Mucosa of gallbladder (tissue), 1 donor: ENCODE results near the gene RBPMS2. TPM values are rescaled to one million over a fixed set of nuclear protein-coding genes. Genes with fewer than 3 reads are reported as not detected.
"Not testable (repeated sequence)": the region's sequence is repeated elsewhere in the genome, so short reads cannot be mapped to it uniquely, and the experiment has no call there.

Source experiments
- DNase-seq: peaks from one replicate; pipeline ENCODE4 v3.0.0-alpha.2; 2020; ENCODE audit warnings: low spot score
- total RNA-seq: library from RNA; stranded (reverse); gene quantifications from one replicate; pipeline ENCODE4 v1.2.1, GENCODE V29; 2021
- donor health status: DM: no; HTN: no; CAD: no.

RBPMS2 gene
- total RNA-seq, 1 donor from 2014 or later: 41.3 TPM

- DNase-seq: no peak
Observed at GRCh38 chr15:64753480-64754185, 21.8 kb downstream of the RBPMS2 start.

GRCh38 chr15:64751464-64751863, 23.9 kb downstream of the RBPMS2 start:
- DNase-seq: no peak

- DNase-seq: no peak
Observed at GRCh38 chr15:64749999-64750657, 25.3 kb downstream of the RBPMS2 start.

- DNase-seq: no peak
Observed at GRCh38 chr15:64749167-64749566, 26.2 kb downstream of the RBPMS2 start.

GRCh38 chr15:64748251-64748650, 27.1 kb downstream of the RBPMS2 start:
- no peak for DNase-seq

- DNase-seq: no peak
Observed at GRCh38 chr15:64747578-64747977, 27.8 kb downstream of the RBPMS2 start.

GRCh38 chr15:64746921-64747320, 28.5 kb downstream of the RBPMS2 start:
- DNase-seq: no peak

GRCh38 chr15:64746356-64746755, 29.0 kb downstream of the RBPMS2 start:
- no peak for DNase-seq

GRCh38 chr15:64743691-64744090, 31.7 kb downstream of the RBPMS2 start:
- DNase-seq: no peak

- no peak for DNase-seq
Observed at GRCh38 chr15:64742921-64743320, 32.5 kb downstream of the RBPMS2 start.

GRCh38 chr15:64742385-64742784, 33.0 kb downstream of the RBPMS2 start:
- DNase-seq: no peak

GRCh38 chr15:64741708-64742107, 33.7 kb downstream of the RBPMS2 start:
- not testable (repeated sequence) for DNase-seq

- DNase-seq: peak; percentile 52
Observed at GRCh38 chr15:64740311-64741170, 34.8 kb downstream of the RBPMS2 start.

GRCh38 chr15:64739577-64740143, 35.7 kb downstream of the RBPMS2 start:
- DNase-seq: no peak

- DNase-seq: no peak
Observed at GRCh38 chr15:64739156-64739555, 36.2 kb downstream of the RBPMS2 start.

- DNase-seq: no peak
Observed at GRCh38 chr15:64738226-64739095, 36.9 kb downstream of the RBPMS2 start.

- DNase-seq: no peak
Observed at GRCh38 chr15:64732156-64732860, 43.1 kb downstream of the RBPMS2 start.

- DNase-seq: no peak
Observed at GRCh38 chr15:64731805-64732151, 43.6 kb downstream of the RBPMS2 start.

- DNase-seq: peak; percentile 89
Observed at GRCh38 chr15:64731012-64731804, 44.2 kb downstream of the RBPMS2 start.

- DNase-seq: no peak
Observed at GRCh38 chr15:64730151-64730550, 45.2 kb downstream of the RBPMS2 start.
